Epithelial cell of proximal tubule (primary cell): ENCODE results near the gene PROSER3. TPM values are rescaled to one million over a fixed set of nuclear protein-coding genes. Genes with fewer than 3 reads are reported as not detected.

Experiments
- DNase-seq: peaks from one replicate; pipeline ENCODE4 v3.0.0-alpha.2; 2011; ENCODE audit warnings: low read depth
- H3K4me3 ChIP-seq: 2 replicates; pipeline ENCODE4 v1.5.1; 2011; ENCODE audit warnings: low read depth, mild to moderate bottlenecking, low read length
- CTCF ChIP-seq: conservative IDR thresholded peaks from 2 replicates; pipeline ENCODE4 v1.5.1; 2012; ENCODE audit warnings: low read depth, mild to moderate bottlenecking, low read length
- total RNA-seq: library from RNA; depleted of rRNA; stranded (reverse); fragments of >200 nt; gene quantifications from 2 replicates; pipeline ENCODE4 v1.2.3, GENCODE V29; 2015

PROSER3 gene
- total RNA-seq, 1 donor from 2014 or later, result 14.7 TPM

GRCh38 chr19:35724560-35724959, 33.4 kb upstream of the PROSER3 start:
- H3K4me3 ChIP-seq, result no peak overlapping the region
- TF ChIP-seq CTCF, result no peak
- DNase-seq, result no peak

GRCh38 chr19:35725216-35725861, 32.6 kb upstream of the PROSER3 start:
- no peak for TF ChIP-seq CTCF
- H3K4me3 ChIP-seq, result no peak overlapping the region
- no peak for DNase-seq

GRCh38 chr19:35727053-35727955, 30.7 kb upstream of the PROSER3 start:
- no peak for TF ChIP-seq CTCF
- no peak for DNase-seq
- no peak overlapping the region for H3K4me3 ChIP-seq

- TF ChIP-seq CTCF, result no peak
- H3K4me3 ChIP-seq, result no peak overlapping the region
- DNase-seq, result no peak
Measured at GRCh38 chr19:35727956-35728706, 29.8 kb upstream of the PROSER3 start.

GRCh38 chr19:35729021-35729420, 29.0 kb upstream of the PROSER3 start:
- DNase-seq, result no peak
- TF ChIP-seq CTCF, result no peak
- no peak overlapping the region for H3K4me3 ChIP-seq

- no peak for TF ChIP-seq CTCF
- no peak overlapping the region for H3K4me3 ChIP-seq
- no peak for DNase-seq
Measured at GRCh38 chr19:35729763-35730162, 28.2 kb upstream of the PROSER3 start.
